Right hindlimb (tissue), 1 donor: ENCODE results near the gene SERPINI1.

Source experiments
- DNase-seq: peaks from one replicate; pipeline ENCODE4 v3.0.0-alpha.2; 2018

Gene SERPINI1

DNA sequence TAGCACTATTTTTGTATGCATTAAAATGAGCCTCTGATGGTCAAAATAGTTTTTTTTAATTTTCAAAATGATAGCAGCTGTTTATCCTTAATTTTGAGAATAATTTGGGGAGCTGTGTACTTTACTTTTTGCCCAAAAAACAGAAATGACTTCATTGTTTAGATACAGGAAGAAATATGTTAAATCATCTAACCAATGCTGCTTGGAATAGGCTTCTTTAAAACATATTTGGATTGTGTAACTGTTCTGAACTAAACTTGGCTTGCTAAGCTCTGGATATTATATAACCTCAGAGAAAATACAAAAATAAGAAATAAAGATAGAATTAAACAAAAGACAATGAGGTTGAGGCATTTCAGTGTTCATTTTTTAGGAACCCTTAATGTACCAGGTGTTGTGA, 119.3 kb downstream of the SERPINI1 start:
- DNase-seq, result no peak

GRCh38 chr3:167855306-167855705, 119.8 kb downstream of the SERPINI1 start:
- no peak for DNase-seq

DNA sequence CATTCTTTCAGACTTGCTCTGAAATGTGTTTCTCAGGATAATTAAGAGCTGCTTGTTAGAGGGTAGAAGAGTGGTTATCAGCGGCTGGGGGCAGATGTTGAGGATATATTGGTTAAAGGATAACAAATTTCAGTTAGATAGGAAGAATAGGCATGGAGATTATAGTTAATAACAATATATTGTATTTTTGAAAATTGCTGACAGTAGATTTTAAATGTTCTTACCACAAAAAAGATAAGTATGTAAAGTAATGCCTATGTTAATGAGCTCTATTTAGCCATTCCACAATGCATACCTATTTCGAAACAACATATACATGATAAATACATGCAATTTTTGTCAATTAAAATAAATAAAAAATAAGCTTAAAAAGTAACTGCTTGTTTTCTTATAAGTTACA, 123.3 kb downstream of the SERPINI1 start:
- no peak for DNase-seq

DNA sequence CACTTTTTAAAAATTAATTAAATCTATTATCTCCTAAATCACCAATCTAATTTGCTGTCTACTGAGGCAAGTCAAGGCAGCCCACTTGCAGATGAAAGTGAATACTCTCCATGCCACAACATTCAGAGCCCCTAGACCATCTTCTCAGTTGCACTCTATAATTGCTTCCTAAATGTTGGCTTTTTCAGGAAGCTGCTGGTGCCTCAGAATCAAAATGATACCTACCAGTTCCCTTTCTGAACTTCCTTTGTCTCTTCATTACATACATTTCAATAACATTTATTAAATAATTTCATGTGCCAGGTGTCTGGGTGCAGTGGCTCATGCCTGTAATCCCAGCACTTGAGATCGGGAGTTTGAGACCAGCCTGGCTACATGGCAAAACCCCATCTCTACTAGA, 124.1 kb downstream of the SERPINI1 start:
- DNase-seq, result no peak

GRCh38 chr3:167861649-167862048, 126.1 kb downstream of the SERPINI1 start:
- DNase-seq, result no peak

- DNase-seq, result no peak
These were observed 126.7 kb downstream of the SERPINI1 start for GRCh38 chr3:167862104-167862730.

DNA sequence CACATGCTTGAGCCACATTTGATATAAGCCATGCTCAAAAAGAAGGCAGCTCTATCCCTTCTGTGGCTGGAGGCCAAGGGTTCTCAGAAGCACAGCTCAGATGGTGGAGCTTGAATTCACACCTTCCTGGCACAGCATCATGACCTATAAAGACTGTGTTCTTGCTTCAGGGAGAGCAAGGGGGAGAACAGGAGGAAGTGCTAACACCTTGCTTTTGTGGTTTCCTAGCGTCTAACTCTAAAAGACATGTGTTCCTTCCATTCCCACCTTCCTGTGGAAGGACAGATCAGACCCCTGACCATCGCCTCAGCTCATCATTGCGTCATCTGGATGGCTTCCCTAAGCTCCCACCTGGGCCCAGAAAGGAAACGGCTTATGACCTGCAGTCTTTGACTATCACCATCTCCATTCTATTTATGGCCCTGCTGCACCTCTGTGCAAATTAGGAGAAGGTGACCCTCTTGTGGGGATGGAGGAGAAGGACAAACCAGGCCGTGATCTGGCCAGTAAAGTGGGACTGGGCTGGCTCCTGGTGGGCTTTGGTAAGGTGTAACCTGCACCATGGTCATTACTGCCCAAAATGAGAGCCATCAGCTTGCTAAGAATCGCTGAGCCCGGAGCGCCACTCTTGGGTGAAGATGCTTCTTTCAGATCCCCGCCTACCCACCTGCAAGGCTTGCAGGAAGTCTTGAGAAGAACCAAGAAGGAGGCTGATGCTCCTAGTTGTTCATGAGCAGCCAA, 128.5 kb downstream of the SERPINI1 start:
- DNase-seq, result no peak

- DNase-seq, result no peak
These were observed 129.0 kb downstream of the SERPINI1 start for GRCh38 chr3:167864552-167864874.

GRCh38 chr3:167866331-167866730, 130.8 kb downstream of the SERPINI1 start:
- DNase-seq, result no peak

- DNase-seq, result no peak
These were observed 132.5 kb downstream of the SERPINI1 start for GRCh38 chr3:167867981-167868380.

DNA sequence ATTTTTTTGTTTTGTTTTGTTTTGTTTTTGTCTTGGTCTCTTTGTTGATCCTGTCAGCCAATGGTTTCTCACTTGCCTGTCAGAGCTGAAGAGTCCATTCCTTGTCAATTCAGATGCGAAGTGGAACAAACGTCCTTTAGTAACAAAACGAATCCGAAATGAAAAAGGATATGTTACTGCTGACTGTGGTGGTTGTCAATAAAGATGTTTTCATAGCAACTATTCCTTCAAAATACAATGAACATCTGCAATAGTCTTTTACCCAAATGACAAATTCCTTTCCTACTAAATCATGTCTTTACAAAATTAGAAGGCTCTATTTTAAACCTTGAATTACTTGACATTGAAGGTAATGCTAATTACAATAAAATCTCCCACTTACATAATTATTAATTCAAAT, 134.7 kb downstream of the SERPINI1 start:
- DNase-seq, result no peak

GRCh38 chr3:167870759-167871158, 135.2 kb downstream of the SERPINI1 start:
- no peak for DNase-seq

DNA sequence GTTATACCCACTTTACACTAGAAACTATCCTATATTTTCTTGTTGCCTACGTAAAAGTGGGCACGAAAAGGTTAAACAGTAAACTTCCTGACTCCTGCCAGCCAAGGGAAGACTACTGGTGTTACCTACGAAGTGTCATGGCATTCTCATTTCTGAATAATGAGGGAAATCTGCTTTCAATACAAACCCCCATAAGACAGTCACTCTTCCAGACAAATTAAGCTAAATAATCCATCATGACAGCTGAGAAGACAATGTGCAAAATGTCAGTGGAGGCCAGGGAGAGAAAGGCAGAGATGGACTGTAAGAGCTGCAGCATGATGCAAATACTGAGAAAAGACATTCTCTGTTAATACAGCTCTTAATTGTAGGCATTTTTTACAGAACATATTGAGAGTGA, 136.5 kb downstream of the SERPINI1 start:
- no peak for DNase-seq

DNA sequence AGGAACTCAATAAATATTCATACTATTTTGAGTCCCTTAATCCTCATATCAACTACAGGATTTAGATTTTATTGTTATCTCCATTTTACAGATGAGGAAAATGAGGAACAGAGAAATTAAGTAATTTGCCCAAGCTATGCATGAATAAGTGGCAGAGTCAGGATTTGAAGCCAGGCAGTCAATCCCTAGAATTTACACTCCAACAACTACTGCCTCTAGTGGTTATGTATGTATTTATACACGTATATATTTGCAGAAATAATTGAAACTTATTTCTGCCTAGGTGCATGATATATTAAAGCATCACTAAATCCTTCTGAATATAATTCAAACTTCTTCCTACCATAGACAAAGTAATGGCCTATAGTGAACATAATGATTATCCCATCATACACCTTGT, 137.4 kb downstream of the SERPINI1 start:
- no peak for DNase-seq

DNA sequence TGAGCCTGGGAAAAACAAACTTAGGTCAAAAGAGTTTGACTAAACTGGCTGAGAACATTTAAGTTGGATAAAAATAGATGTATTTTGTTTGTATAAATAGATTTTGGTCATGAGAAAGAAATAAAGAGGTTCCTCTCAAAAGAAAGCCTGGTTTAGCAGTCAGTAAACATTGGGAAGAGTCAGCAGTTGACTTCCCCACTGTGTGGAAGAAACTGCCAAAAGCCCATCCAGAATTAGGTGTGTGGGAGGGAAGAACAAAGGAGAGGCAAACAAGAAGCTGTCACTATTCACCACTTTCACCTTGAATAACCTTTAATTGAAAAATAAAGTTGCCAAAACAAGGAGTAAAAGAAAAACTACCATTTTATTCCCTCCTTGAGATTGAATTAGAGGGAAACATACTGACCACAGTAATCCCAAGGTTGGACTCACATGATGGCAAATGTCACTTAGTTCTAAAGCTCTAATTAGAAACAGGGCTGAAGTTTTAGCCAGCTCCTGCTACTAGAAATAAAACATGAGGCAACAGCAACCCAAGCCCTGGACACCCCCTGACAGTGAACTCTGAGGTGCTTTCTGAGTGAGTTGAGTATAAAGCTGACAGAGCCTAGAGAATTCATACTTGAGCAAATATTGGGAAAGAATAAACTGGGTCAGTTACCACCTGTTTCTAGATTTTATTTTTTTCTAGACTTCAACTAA, 139.3 kb downstream of the SERPINI1 start:
- DNase-seq, result no peak
